HS-27A (cell line): ENCODE data around the gene MYO18A.

Experiments used
- DNase-seq: peaks from one replicate; pipeline ENCODE4 v3.0.0-alpha.2; 2012; ENCODE audit warnings: low read depth, missing footprints

The MYO18A gene

DNA sequence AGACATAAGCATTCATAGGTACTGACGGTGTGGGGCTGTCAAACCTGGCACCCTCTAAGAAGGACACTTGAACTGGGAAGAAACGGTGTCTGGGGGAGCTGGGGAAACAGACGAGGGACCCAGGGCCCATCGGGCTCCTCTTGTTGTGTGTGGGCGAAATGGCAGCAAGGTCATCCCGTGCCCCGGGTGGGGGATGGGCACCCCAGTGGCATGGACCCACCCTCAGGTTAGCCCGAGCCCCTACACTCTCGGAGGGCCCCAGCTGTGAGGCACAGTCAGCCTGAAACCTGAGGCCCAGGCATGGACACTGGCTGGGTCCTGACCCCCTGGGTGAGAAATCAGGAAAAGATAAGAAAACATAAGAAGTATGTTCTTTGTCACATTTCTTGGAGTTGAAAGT is 57.1 kb downstream of the MYO18A start:
- DNase-seq: no peak

DNA sequence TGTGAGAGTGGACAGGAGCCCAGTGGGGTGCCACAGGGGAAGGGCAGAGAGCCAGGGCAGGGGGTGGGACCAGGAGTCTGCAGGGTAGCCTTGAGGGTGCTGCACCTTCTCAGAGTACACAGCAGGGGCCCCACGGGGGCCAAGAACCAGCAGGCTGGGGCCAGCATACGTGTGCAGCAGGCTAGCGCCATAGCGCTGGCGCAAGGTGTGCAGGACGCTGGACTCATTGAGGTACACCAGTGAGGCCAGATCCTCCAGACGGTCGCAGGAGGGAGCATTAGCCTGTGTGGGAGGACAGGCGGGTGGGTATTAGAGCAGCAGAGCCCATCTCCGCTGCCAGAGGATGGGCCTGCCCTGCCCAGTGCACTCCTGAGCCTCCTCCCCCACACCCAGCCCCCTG is 58.8 kb downstream of the MYO18A start:
- DNase-seq: no peak

GRCh38 chr17:29120433-29120832 is 59.8 kb downstream of the MYO18A start:
- DNase-seq: no peak

GRCh38 chr17:29119265-29119664 is 60.9 kb downstream of the MYO18A start:
- no peak for DNase-seq

DNA sequence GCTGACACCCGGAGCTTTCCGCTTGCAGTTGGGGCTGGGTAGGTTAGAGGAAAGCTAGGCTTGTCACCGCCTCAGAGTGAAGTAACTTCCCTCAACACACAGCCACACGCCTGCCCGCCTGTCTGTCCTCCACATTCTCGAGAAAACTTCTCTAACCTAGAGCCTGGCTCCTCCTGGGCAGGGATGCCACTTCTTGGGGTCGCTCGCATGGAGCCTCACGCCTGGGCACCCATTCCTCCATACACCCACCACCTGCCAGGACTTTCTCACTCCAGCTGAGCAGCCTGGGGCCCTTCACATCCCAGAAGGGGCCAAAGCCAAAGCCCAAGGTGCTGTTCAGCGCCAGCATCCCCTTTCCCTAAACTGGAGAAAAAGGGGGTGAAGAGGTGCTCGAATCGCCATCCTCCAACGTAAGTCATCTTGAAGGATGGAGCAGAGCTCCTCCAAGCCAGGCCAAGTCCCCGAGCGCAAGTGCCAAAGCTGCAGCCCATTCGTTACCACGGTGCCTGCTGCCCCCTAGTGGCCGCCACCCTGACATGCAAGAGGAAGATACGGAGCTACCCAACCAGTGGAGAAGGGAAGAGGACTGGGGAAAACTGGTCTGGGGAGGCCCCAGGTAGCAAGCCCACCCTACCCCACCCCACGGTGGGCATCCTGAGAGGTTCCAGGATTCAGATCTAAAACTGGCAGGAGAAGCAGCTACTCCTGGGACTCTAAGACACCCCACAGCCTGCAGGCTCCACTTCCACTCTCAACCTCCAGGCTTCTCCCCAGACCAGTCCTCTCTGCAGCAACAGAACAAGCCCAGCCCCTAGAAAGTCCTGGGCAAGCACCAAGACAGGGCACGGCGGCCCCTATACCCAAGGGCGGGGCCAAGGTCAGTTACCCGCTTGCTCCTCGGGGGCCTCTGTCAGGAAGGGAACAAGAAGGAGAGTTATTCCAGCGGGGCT is 63.1 kb downstream of the MYO18A start:
- DNase-seq: no peak

- no peak for DNase-seq
Observed at GRCh38 chr17:29115961-29116803, 64.0 kb downstream of the MYO18A start.

DNA sequence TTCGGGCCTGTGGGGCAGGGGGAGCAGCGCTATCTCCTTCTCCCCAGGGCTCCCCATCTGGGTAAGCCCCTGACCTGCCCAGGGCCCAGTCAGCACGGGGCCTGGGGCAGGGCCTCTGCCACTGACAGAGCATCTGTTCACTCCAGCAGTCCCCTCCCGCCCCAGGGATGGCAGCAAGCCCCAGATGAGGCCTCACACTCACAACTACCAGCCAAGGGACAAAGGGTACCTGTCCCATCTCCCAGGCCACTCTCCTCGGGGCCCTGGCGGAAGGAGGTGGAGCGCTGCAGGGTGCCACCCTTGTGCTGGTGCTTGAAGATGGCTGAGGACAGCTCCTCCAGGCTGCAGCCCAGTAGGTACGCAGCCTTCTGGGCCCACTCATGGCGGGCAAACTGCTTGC is 64.8 kb downstream of the MYO18A start:
- no peak for DNase-seq

DNA sequence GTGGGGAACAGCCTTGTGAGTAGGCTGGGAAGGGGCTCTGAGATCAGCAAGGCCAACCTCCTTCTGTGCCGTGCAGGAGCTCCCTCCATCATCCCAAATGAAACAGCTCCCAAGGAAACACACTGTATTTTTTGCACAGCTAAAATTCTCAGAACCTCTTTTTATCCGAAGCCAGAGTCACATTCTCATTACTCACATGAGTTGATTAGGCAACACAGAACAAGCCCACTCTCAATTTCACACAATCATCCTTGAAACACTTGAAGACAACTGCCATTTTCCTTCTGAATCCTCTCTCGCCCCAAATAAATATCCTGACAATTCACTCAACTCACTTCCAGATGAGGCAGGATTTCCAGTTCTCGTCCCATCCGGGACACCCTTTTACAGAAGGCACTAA is 66.1 kb downstream of the MYO18A start:
- no peak for DNase-seq

DNA sequence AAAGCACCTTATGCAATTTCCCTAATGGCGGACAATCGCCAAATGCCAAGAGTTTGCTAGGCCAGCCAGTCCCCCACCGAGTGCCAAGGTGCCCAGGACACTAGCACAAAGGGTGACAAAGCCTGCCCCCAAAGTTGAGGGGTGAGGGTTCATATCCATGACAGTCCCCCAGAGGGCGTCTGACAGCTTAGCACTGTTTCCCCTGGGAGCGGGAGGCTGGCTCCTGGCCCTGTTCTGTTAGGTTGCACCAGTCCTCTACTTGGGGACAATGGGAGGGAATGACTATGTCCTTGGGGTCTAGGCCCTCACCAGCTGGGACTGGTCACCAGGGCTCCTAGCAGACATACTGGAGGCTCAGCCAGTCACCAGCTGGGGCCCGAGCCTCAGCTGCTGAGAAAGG is 66.9 kb downstream of the MYO18A start:
- DNase-seq: no peak

GRCh38 chr17:29112771-29113295 is 67.4 kb downstream of the MYO18A start:
- no peak for DNase-seq

GRCh38 chr17:29111816-29112499 is 68.2 kb downstream of the MYO18A start:
- DNase-seq: no peak

- DNase-seq: no peak
Observed at GRCh38 chr17:29110372-29110757, 69.8 kb downstream of the MYO18A start.

GRCh38 chr17:29109477-29110371 is 70.5 kb downstream of the MYO18A start:
- no peak for DNase-seq

DNA sequence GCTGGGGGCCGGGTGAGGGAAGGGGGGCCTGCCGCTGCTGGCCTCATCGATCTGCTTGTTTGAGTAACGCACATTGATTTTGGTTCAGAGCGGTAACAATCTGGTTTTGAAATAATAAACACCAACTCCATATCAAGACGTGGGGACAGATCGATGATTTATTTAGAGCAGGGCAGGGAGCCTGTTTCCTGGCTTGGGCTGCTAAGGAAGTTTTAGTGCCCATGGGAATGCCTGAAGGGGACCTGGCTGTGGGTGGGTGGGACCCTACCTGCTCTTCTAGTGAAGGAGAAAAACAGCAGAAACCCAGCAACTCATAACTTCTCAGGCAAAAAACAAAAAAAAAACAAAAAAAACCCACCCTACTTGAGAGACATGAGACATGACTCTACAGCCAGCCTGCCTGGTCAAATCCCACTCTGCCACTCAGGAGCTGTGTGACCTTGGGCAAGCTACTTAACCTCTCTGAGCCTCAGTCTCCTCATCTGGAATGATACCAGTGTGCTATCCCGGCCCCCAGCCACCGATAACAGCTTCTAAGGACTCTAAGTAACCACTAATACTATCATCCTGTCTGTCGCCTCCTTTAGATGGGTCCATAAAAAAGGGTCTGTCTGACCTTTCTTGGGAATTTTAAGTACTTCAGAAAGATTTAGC is 71.2 kb downstream of the MYO18A start:
- DNase-seq: no peak

- DNase-seq: no peak
Observed at GRCh38 chr17:29107933-29108822, 72.0 kb downstream of the MYO18A start.

GRCh38 chr17:29107084-29107483 is 73.1 kb downstream of the MYO18A start:
- DNase-seq: no peak

- DNase-seq: no peak
Observed at GRCh38 chr17:29103341-29103740, 76.9 kb downstream of the MYO18A start.

- no peak for DNase-seq
Observed at GRCh38 chr17:29102741-29103181, 77.4 kb downstream of the MYO18A start.

- DNase-seq: no peak
Observed at GRCh38 chr17:29102046-29102445, 78.2 kb downstream of the MYO18A start.
